ENCODE data around the gene RBM14.

- TF ChIP-seq CTCF (IDR thresholded peaks at IDR 0.05; ENCODE audit: insufficient read depth, low read length), result no peak
- no peak for TF ChIP-seq POLR2AphosphoS5 (IDR thresholded peaks at IDR 0.05; ENCODE audit: low read depth)
- TF ChIP-seq REST (IDR thresholded peaks at IDR 0.05; ENCODE audit: insufficient replicate concordance, low read depth), result no peak
- no peak for TF ChIP-seq GABPA (IDR thresholded peaks at IDR 0.05; ENCODE audit: low read depth)
- TF ChIP-seq SPI1 (IDR thresholded peaks at IDR 0.05; ENCODE audit: borderline replicate concordance, low read depth), result no peak
Measured at GRCh38 chr11:66653123-66653522, 36.7 kb downstream of the RBM14 start.
